Right lobe of liver (tissue), 4 donors: ENCODE data around the gene FAM228B.

Experiments
- CTCF ChIP-seq, 4 donors: fragments of 200-600 bp in 3 of 4; fragments of 450-650 bp in 1 of 4; IDR thresholded peaks; one replicate each; pipeline versions ENCODE4 v1.5.1 to v1.8.0; 2016 to 2022; ENCODE audit warnings: antibody characterized with exemption in 4 of 4, mild to moderate bottlenecking in 2 of 4
- POLR2A ChIP-seq: fragments of 450-650 bp; IDR thresholded peaks from one replicate; pipeline ENCODE4 v1.6.1; 2017; ENCODE audit warnings: antibody characterized with exemption, mild to moderate bottlenecking
- donor health status: DM: no; HTN: no; CAD: no.
- donor health status: DM: no; HTN: no; CAD: no.
- donor health status: DM: no; HTN: yes; CAD: no.

- TF ChIP-seq POLR2A (no peak), CTCF (IDR thresholded peaks at IDR 0.05) (peak; percentile 41 to 58 (median 45))
Measured at GRCh38 chr2:24164416-24164973, 41.2 kb downstream of the FAM228B start.
